Astrocyte (in vitro differentiated cells and primary cell): ENCODE data around the gene CPLX3. TPM values are rescaled to one million over a fixed set of nuclear protein-coding genes. Genes with fewer than 3 reads are reported as not detected.

Source experiments
- DNase-seq: peaks from one replicate; pipeline ENCODE4 v3.0.0-alpha.2; 2010; ENCODE audit warnings: low read depth
- FAIRE-seq: peaks from 2 replicates; lab custom pipeline; 2011; peaks lifted over from hg19 to GRCh38; lab: Jason Lieb, UNC
- H2AFZ ChIP-seq: 2 replicates; pipeline ENCODE4 v1.6.0; 2012; ENCODE audit warnings: low read depth, low read length, inconsistent platforms
- H3K27ac ChIP-seq: 2 replicates; pipeline ENCODE4 v1.5.1; 2011; ENCODE audit warnings: low read depth, low read length, inconsistent platforms
- H3K27me3 ChIP-seq: 2 replicates; pipeline ENCODE4 v1.6.0; 2011; ENCODE audit warnings: low read length, inconsistent platforms; ENCODE audit not compliant: insufficient read depth
- H3K36me3 ChIP-seq: 2 replicates; pipeline ENCODE4 v1.5.1; 2011; ENCODE audit warnings: low read length, inconsistent platforms; ENCODE audit not compliant: insufficient read depth
- H3K4me1 ChIP-seq: 2 replicates; pipeline ENCODE4 v1.5.1; 2011; ENCODE audit warnings: low read length, inconsistent platforms; ENCODE audit not compliant: insufficient read depth
- H3K4me2 ChIP-seq: 2 replicates; pipeline ENCODE4 v1.6.0; 2012; ENCODE audit warnings: low read length, inconsistent platforms
- H3K4me3 ChIP-seq: 2 replicates; pipeline ENCODE4 v1.5.1; 2011; ENCODE audit warnings: low read depth, mild to moderate bottlenecking, low read length, inconsistent platforms; ENCODE audit not compliant: insufficient read depth
- H3K79me2 ChIP-seq: 2 replicates; pipeline ENCODE4 v1.6.0; 2012; ENCODE audit warnings: mild to moderate bottlenecking, low read length, inconsistent platforms; ENCODE audit not compliant: insufficient read depth
- H3K9ac ChIP-seq: 2 replicates; pipeline ENCODE4 v1.6.0; 2012; ENCODE audit warnings: mild to moderate bottlenecking, low read length, inconsistent platforms
- H3K9me3 ChIP-seq: 2 replicates; pipeline ENCODE4 v1.5.1; 2012; ENCODE audit warnings: low read depth, mild to moderate bottlenecking, low read length, inconsistent platforms; ENCODE audit not compliant: insufficient read depth
- H4K20me1 ChIP-seq: 2 replicates; pipeline ENCODE4 v1.6.0; 2012; ENCODE audit warnings: low read length, inconsistent platforms; ENCODE audit not compliant: insufficient read depth
- H3K27ac Mint-ChIP-seq: one replicate; pipeline ENCODE4 v1.8.0; 2021; ENCODE audit warnings: mild to moderate bottlenecking, mixed read lengths; ENCODE audit not compliant: unreplicated experiment
- H3K27me3 Mint-ChIP-seq: one replicate; pipeline ENCODE4 v1.8.0; 2021; ENCODE audit warnings: low read depth, mixed read lengths; ENCODE audit not compliant: unreplicated experiment
- H3K36me3 Mint-ChIP-seq: one replicate; pipeline ENCODE4 v1.8.0; 2021; ENCODE audit warnings: low read depth, mixed read lengths; ENCODE audit not compliant: unreplicated experiment
- H3K4me1 Mint-ChIP-seq: one replicate; pipeline ENCODE4 v1.8.0; 2021; ENCODE audit warnings: low read depth, mixed read lengths; ENCODE audit not compliant: unreplicated experiment
- H3K4me3 Mint-ChIP-seq: one replicate; pipeline ENCODE4 v1.8.0; 2021; ENCODE audit warnings: mild to moderate bottlenecking, moderate library complexity, mixed read lengths; ENCODE audit not compliant: unreplicated experiment
- H3K9me3 Mint-ChIP-seq: one replicate; pipeline ENCODE4 v1.8.0; 2021; ENCODE audit warnings: mild to moderate bottlenecking, mixed read lengths; ENCODE audit not compliant: unreplicated experiment
- EZH2 ChIP-seq: IDR thresholded peaks from 2 replicates; pipeline ENCODE4 v1.6.1; 2012; ENCODE audit warnings: mild to moderate bottlenecking, low read length, inconsistent platforms; ENCODE audit not compliant: insufficient read depth
- total RNA-seq: library from RNA; stranded (reverse); gene quantifications from 2 replicates; pipeline ENCODE4 v1.2.1, GENCODE V29; 2021
- TF ChIP-seq, protein P1 (sequence below): IDR thresholded peaks from 2 replicates; pipeline ENCODE4 v1.5.1; 2011; ENCODE audit warnings: low read depth, mild to moderate bottlenecking, inconsistent platforms, low read length, moderate library complexity; ENCODE audit not compliant: insufficient read depth

The CPLX3 gene
- total RNA-seq, 1 donor from 2014 or later: not detected

DNA sequence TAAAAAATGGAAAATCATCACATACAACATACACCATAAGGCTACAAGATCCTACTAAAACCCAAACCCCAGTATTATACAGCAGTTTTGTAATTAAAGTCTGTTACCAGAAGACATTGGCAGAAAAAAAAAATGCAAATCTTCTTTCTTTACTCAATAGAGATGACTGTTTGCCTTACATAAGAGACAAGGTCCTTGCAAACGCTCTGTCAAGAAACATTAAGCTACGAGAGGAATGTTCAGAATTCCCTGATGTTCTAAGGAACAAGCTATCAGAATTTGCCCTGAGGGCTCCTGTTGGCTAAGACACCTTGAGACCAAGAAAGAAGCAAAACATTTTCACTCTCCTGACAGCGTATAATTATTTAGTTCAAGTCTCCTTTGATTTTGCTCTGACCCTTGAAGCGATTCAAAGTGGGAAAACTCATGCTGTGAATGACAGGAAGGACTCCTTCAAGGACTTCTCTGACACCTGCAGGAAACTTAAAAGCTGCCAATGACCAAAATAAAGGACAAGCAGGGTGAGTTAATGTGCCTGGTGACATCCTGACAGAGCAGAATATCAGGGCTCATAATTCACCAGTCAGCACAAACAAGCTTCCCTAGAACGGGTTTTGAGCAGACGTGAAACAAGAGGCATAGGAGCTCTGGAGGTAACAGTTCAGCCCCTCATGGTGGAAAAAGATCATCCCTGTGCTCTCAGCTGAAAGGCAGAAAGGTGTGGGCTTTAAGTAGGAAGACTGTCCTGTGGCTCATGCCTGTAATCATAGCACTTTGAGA, 44.2 kb downstream of the CPLX3 start:
- no peak overlapping the region for H3K27ac Mint-ChIP-seq
- H3K27me3 Mint-ChIP-seq: no peaks in the 10 kb centered on the region
- peaks cover 68% of the 10 kb centered on the region for H4K20me1 ChIP-seq
- H3K9me3 ChIP-seq: no peaks in the 10 kb centered on the region
- no peak for TF ChIP-seq EZH2
- TF ChIP-seq, protein P1, sequence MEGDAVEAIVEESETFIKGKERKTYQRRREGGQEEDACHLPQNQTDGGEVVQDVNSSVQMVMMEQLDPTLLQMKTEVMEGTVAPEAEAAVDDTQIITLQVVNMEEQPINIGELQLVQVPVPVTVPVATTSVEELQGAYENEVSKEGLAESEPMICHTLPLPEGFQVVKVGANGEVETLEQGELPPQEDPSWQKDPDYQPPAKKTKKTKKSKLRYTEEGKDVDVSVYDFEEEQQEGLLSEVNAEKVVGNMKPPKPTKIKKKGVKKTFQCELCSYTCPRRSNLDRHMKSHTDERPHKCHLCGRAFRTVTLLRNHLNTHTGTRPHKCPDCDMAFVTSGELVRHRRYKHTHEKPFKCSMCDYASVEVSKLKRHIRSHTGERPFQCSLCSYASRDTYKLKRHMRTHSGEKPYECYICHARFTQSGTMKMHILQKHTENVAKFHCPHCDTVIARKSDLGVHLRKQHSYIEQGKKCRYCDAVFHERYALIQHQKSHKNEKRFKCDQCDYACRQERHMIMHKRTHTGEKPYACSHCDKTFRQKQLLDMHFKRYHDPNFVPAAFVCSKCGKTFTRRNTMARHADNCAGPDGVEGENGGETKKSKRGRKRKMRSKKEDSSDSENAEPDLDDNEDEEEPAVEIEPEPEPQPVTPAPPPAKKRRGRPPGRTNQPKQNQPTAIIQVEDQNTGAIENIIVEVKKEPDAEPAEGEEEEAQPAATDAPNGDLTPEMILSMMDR: no peak
- no peak overlapping the region for H3K27ac ChIP-seq
- H3K36me3 Mint-ChIP-seq: peaks cover 11% of the 10 kb centered on the region
- no peak overlapping the region for H3K4me3 ChIP-seq
- H3K9ac ChIP-seq: no peak overlapping the region
- H3K9me3 Mint-ChIP-seq: peaks cover 4% of the 10 kb centered on the region
- no peak overlapping the region for H2AFZ ChIP-seq
- H3K4me2 ChIP-seq: peak overlapping the region; percentile 4
- H3K27me3 ChIP-seq: no peaks in the 10 kb centered on the region
- peaks cover 37% of the 10 kb centered on the region for H3K4me1 Mint-ChIP-seq
- peaks cover 67% of the 10 kb centered on the region for H3K79me2 ChIP-seq
- peak overlapping the region; percentile 41 for H3K4me3 Mint-ChIP-seq
- DNase-seq (no peak), FAIRE-seq (no peak)
- peaks cover 15% of the 10 kb centered on the region for H3K4me1 ChIP-seq
- H3K36me3 ChIP-seq: no peaks in the 10 kb centered on the region

DNA sequence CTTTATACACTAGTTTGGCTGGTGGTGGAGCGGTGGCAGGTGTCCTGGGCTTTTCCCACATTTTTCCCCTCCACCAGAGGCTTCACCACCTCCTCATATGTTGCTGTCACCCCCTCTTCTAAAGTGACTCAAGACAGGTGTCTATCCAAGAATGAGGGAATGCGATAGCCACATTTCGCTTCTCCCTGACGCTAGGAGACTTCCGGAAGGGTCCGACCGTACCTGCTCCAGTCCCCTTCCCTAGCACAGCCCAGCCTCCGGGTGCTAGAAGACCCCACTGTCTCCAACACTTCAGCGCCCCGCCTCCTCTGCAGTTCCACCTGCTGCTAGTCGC, 46.2 kb downstream of the CPLX3 start:
- H2AFZ ChIP-seq: peak overlapping the region; percentile 97
- Mint-ChIP-seq H3K4me3 (peak overlapping the region; percentile 98), H3K27ac (peak overlapping the region; percentile 91), H3K4me1 (peaks cover 30% of the 10 kb centered on the region), H3K27me3 (peaks cover 1% of the 10 kb centered on the region), H3K36me3 (peaks cover 5% of the 10 kb centered on the region), H3K9me3 (peaks cover 4% of the 10 kb centered on the region)
- peaks cover 49% of the 10 kb centered on the region for H4K20me1 ChIP-seq
- H3K9ac ChIP-seq: peak overlapping the region; percentile 96
- no peak for TF ChIP-seq EZH2
- TF ChIP-seq, protein P1: no peak
- no peaks in the 10 kb centered on the region for H3K9me3 ChIP-seq
- H3K4me3 ChIP-seq: peak overlapping the region; percentile 67
- no peaks in the 10 kb centered on the region for H3K36me3 ChIP-seq
- H3K79me2 ChIP-seq: peaks cover 50% of the 10 kb centered on the region
- H3K4me1 ChIP-seq: peaks cover 8% of the 10 kb centered on the region
- no peaks in the 10 kb centered on the region for H3K27me3 ChIP-seq
- FAIRE-seq (no peak), DNase-seq (no peak)
- H3K4me2 ChIP-seq: peak overlapping the region; percentile 86
- peak overlapping the region; percentile 97 for H3K27ac ChIP-seq
